Activated CD4-positive, alpha-beta memory T cell treated with anti-CD3 and anti-CD28 coated beads, Interleukin-2, amount 10 ng/mL, durations not matched to agents 7 days and 5 days (primary cell): ENCODE measurements around the gene TMEM108. TPM values are rescaled to one million over a fixed set of nuclear protein-coding genes. Genes with fewer than 3 reads are reported as not detected.

Experiments
- CTCF ChIA-PET: fragments of 350-600 bp; sonication (Branson Sonifier 250); formaldehyde crosslinking; loops from one replicate; lab custom pipeline; 2021; ENCODE audit warnings: antibody characterized with exemption, inconsistent platforms; lab: Charles Lee
- POLR2A ChIA-PET: fragments of 350-600 bp; sonication (Branson Sonifier 250); formaldehyde crosslinking; loops from one replicate; lab custom pipeline; 2021; ENCODE audit warnings: antibody characterized with exemption; lab: Charles Lee
- DNase-seq: peaks from one replicate; pipeline ENCODE4 v3.0.0-alpha.2; 2020
- H3K27ac Mint-ChIP-seq: one replicate; pipeline ENCODE4 v1.8.0; 2021; ENCODE audit warnings: mild to moderate bottlenecking, mixed read lengths
- H3K27me3 Mint-ChIP-seq: one replicate; pipeline ENCODE4 v1.8.0; 2021; ENCODE audit warnings: mixed read lengths
- H3K36me3 Mint-ChIP-seq: one replicate; pipeline ENCODE4 v1.8.0; 2021; ENCODE audit warnings: low read depth, mixed read lengths
- H3K4me1 Mint-ChIP-seq: one replicate; pipeline ENCODE4 v1.8.0; 2021; ENCODE audit warnings: mixed read lengths
- H3K4me3 Mint-ChIP-seq: one replicate; pipeline ENCODE4 v1.8.0; 2021; ENCODE audit warnings: mild to moderate bottlenecking, mixed read lengths
- H3K9me3 Mint-ChIP-seq: one replicate; pipeline ENCODE4 v1.8.0; 2021; ENCODE audit warnings: mixed read lengths
- total RNA-seq, 2 experiments: library from RNA; stranded (reverse); gene quantifications; one replicate each; pipeline ENCODE4 v1.2.3, GENCODE V29; 2021

Gene TMEM108
- total RNA-seq, 2 experiments from 2014 or later: not detected

GRCh38 chr3:133136114-133137041 lies 98.2 kb downstream of the TMEM108 start:
- H3K27ac Mint-ChIP-seq: no peak overlapping the region
- no peaks in the 10 kb centered on the region for H3K36me3 Mint-ChIP-seq
- POLR2A ChIA-PET: no interaction called here
- no peak overlapping the region for H3K4me3 Mint-ChIP-seq
- H3K9me3 Mint-ChIP-seq: no peaks in the 10 kb centered on the region
- CTCF ChIA-PET: no interaction called here
- no peaks in the 10 kb centered on the region for H3K27me3 Mint-ChIP-seq
- no peaks in the 10 kb centered on the region for H3K4me1 Mint-ChIP-seq
- no peak for DNase-seq

GRCh38 chr3:133137042-133137996 lies 99.1 kb downstream of the TMEM108 start:
- Mint-ChIP-seq H3K36me3 (no peaks in the 10 kb centered on the region), H3K9me3 (no peaks in the 10 kb centered on the region), H3K4me1 (no peaks in the 10 kb centered on the region), H3K27ac (no peak overlapping the region), H3K27me3 (no peaks in the 10 kb centered on the region), H3K4me3 (no peak overlapping the region)
- POLR2A ChIA-PET: no interaction called here
- DNase-seq: no peak
- CTCF ChIA-PET: no interaction called here

- Mint-ChIP-seq H3K36me3 (no peaks in the 10 kb centered on the region), H3K27me3 (no peaks in the 10 kb centered on the region), H3K9me3 (no peaks in the 10 kb centered on the region), H3K27ac (no peak overlapping the region), H3K4me1 (no peaks in the 10 kb centered on the region), H3K4me3 (no peak overlapping the region)
- DNase-seq: no peak
- ChIA-PET POLR2A (no interaction called here), CTCF (no interaction called here)
Measured at GRCh38 chr3:133138017-133138416, 99.8 kb downstream of the TMEM108 start.

- H3K36me3 Mint-ChIP-seq: no peaks in the 10 kb centered on the region
- H3K27ac Mint-ChIP-seq: no peak overlapping the region
- H3K4me1 Mint-ChIP-seq: no peaks in the 10 kb centered on the region
- no peak overlapping the region for H3K4me3 Mint-ChIP-seq
- ChIA-PET POLR2A (no interaction called here), CTCF (no interaction called here)
- peaks cover 5% of the 10 kb centered on the region for H3K9me3 Mint-ChIP-seq
- DNase-seq: no peak
- peaks cover 3% of the 10 kb centered on the region for H3K27me3 Mint-ChIP-seq
Measured at GRCh38 chr3:133152056-133152455, 113.9 kb downstream of the TMEM108 start.

GRCh38 chr3:133152681-133153220 lies 114.6 kb downstream of the TMEM108 start:
- CTCF ChIA-PET: no interaction called here

GRCh38 chr3:133153382-133153781 lies 115.2 kb downstream of the TMEM108 start:
- H3K36me3 Mint-ChIP-seq: no peaks in the 10 kb centered on the region
- POLR2A ChIA-PET: no interaction called here
- H3K4me3 Mint-ChIP-seq: no peak overlapping the region
- CTCF ChIA-PET: no interaction called here
- H3K9me3 Mint-ChIP-seq: peaks cover 3% of the 10 kb centered on the region
- H3K27ac Mint-ChIP-seq: no peak overlapping the region
- H3K4me1 Mint-ChIP-seq: no peaks in the 10 kb centered on the region
- no peak for DNase-seq
- H3K27me3 Mint-ChIP-seq: peaks cover 2% of the 10 kb centered on the region

More at GRCh38 chr3:133152681-133153220, 114.6 kb downstream of the TMEM108 start:
- Mint-ChIP-seq H3K27ac (no peak overlapping the region), H3K36me3 (no peaks in the 10 kb centered on the region), H3K4me1 (no peaks in the 10 kb centered on the region), H3K27me3 (no peaks in the 10 kb centered on the region), H3K4me3 (no peak overlapping the region), H3K9me3 (peaks cover 3% of the 10 kb centered on the region)
- DNase-seq: no peak
- POLR2A ChIA-PET: no interaction called here

GRCh38 chr3:133157716-133158115 lies 119.5 kb downstream of the TMEM108 start:
- no peaks in the 10 kb centered on the region for H3K36me3 Mint-ChIP-seq
- DNase-seq: no peak
- H3K27ac Mint-ChIP-seq: no peak overlapping the region
- peaks cover 2% of the 10 kb centered on the region for H3K27me3 Mint-ChIP-seq
- ChIA-PET POLR2A (no interaction called here), CTCF (no interaction called here)
- H3K4me3 Mint-ChIP-seq: no peak overlapping the region
- no peaks in the 10 kb centered on the region for H3K4me1 Mint-ChIP-seq
- no peaks in the 10 kb centered on the region for H3K9me3 Mint-ChIP-seq

- Mint-ChIP-seq H3K27ac (no peak overlapping the region), H3K36me3 (no peaks in the 10 kb centered on the region), H3K9me3 (no peaks in the 10 kb centered on the region), H3K27me3 (peaks cover 2% of the 10 kb centered on the region), H3K4me3 (no peak overlapping the region), H3K4me1 (no peaks in the 10 kb centered on the region)
- DNase-seq: no peak
- ChIA-PET CTCF (no interaction called here), POLR2A (no interaction called here)
Measured at GRCh38 chr3:133158686-133159085, 120.5 kb downstream of the TMEM108 start.

GRCh38 chr3:133159498-133160475 lies 121.6 kb downstream of the TMEM108 start:
- H3K9me3 Mint-ChIP-seq: no peaks in the 10 kb centered on the region
- H3K27ac Mint-ChIP-seq: no peak overlapping the region
- ChIA-PET CTCF (no interaction called here), POLR2A (no interaction called here)
- H3K36me3 Mint-ChIP-seq: no peaks in the 10 kb centered on the region
- H3K4me3 Mint-ChIP-seq: no peak overlapping the region
- peaks cover 2% of the 10 kb centered on the region for H3K27me3 Mint-ChIP-seq
- DNase-seq: no peak
- H3K4me1 Mint-ChIP-seq: no peaks in the 10 kb centered on the region

GRCh38 chr3:133161656-133162055 lies 123.5 kb downstream of the TMEM108 start:
- H3K4me3 Mint-ChIP-seq: no peak overlapping the region
- H3K36me3 Mint-ChIP-seq: no peaks in the 10 kb centered on the region
- H3K4me1 Mint-ChIP-seq: no peaks in the 10 kb centered on the region
- H3K27me3 Mint-ChIP-seq: peaks cover 2% of the 10 kb centered on the region
- H3K9me3 Mint-ChIP-seq: no peaks in the 10 kb centered on the region
- POLR2A ChIA-PET: no interaction called here
- no peak for DNase-seq
- no peak overlapping the region for H3K27ac Mint-ChIP-seq
- CTCF ChIA-PET: no interaction called here

GRCh38 chr3:133162265-133162664 lies 124.1 kb downstream of the TMEM108 start:
- Mint-ChIP-seq H3K36me3 (no peaks in the 10 kb centered on the region), H3K4me3 (no peak overlapping the region), H3K27ac (no peak overlapping the region), H3K4me1 (no peaks in the 10 kb centered on the region), H3K27me3 (peaks cover 2% of the 10 kb centered on the region), H3K9me3 (no peaks in the 10 kb centered on the region)
- ChIA-PET CTCF (no interaction called here), POLR2A (no interaction called here)
- no peak for DNase-seq

- Mint-ChIP-seq H3K9me3 (no peaks in the 10 kb centered on the region), H3K36me3 (no peaks in the 10 kb centered on the region), H3K27ac (no peak overlapping the region), H3K27me3 (peaks cover 2% of the 10 kb centered on the region), H3K4me3 (no peak overlapping the region), H3K4me1 (no peaks in the 10 kb centered on the region)
- no peak for DNase-seq
- POLR2A ChIA-PET: no interaction called here
- CTCF ChIA-PET: no interaction called here
Measured at GRCh38 chr3:133162670-133163305, 124.6 kb downstream of the TMEM108 start.
